GM12801 (cell line): ENCODE results near the gene OST4.

Experiments used
- TF ChIP-seq, protein P1 (sequence below): IDR thresholded peaks from one replicate; pipeline ENCODE4 v1.5.1; 2011; ENCODE audit warnings: control low read depth; ENCODE audit not compliant: insufficient read length; ENCODE audit errors: extremely low read depth

The OST4 gene

DNA sequence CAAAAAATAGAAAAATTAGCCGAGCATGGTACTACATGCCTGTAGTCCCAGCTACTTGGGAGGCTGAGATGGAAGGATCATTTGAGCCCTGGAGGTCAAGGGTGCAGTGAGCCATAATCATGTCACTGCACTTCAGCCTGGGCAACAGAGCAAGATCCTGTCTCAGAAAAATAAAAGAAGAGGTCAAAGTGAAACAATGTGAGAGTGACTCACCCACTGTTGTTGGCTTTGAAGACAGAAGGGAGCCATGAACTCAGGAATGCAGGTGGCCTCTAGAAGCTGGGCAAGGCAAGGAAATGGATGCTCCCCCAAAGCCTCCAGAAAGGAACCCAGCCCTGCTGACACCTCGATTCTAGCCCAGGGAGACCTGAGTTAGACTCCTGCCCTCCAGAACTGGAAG, 42.4 kb downstream of the OST4 start:
- TF ChIP-seq, protein P1, sequence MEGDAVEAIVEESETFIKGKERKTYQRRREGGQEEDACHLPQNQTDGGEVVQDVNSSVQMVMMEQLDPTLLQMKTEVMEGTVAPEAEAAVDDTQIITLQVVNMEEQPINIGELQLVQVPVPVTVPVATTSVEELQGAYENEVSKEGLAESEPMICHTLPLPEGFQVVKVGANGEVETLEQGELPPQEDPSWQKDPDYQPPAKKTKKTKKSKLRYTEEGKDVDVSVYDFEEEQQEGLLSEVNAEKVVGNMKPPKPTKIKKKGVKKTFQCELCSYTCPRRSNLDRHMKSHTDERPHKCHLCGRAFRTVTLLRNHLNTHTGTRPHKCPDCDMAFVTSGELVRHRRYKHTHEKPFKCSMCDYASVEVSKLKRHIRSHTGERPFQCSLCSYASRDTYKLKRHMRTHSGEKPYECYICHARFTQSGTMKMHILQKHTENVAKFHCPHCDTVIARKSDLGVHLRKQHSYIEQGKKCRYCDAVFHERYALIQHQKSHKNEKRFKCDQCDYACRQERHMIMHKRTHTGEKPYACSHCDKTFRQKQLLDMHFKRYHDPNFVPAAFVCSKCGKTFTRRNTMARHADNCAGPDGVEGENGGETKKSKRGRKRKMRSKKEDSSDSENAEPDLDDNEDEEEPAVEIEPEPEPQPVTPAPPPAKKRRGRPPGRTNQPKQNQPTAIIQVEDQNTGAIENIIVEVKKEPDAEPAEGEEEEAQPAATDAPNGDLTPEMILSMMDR: no peak

DNA sequence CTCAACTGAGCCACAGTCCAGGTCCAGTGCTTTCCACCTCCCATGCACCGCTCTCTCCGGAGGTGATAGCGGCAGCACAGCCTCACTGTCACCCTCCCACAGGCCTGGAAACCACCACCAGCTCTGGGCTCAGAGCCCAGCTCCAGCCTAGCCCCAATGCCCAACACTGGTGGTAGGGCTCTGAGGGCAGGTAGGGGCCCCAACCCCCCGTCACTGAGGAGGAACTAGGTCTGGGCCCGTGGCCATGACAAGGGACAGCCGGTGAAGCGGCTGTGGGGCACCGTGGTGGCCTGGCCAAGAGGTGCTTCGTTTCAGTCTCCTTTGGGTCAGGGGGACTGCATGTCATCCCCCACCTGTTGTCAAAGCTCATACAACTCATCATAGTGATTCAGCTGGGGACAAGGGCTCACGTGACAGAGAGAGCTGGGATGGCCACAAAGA, 44.2 kb downstream of the OST4 start:
- TF ChIP-seq, protein P1: no peak

DNA sequence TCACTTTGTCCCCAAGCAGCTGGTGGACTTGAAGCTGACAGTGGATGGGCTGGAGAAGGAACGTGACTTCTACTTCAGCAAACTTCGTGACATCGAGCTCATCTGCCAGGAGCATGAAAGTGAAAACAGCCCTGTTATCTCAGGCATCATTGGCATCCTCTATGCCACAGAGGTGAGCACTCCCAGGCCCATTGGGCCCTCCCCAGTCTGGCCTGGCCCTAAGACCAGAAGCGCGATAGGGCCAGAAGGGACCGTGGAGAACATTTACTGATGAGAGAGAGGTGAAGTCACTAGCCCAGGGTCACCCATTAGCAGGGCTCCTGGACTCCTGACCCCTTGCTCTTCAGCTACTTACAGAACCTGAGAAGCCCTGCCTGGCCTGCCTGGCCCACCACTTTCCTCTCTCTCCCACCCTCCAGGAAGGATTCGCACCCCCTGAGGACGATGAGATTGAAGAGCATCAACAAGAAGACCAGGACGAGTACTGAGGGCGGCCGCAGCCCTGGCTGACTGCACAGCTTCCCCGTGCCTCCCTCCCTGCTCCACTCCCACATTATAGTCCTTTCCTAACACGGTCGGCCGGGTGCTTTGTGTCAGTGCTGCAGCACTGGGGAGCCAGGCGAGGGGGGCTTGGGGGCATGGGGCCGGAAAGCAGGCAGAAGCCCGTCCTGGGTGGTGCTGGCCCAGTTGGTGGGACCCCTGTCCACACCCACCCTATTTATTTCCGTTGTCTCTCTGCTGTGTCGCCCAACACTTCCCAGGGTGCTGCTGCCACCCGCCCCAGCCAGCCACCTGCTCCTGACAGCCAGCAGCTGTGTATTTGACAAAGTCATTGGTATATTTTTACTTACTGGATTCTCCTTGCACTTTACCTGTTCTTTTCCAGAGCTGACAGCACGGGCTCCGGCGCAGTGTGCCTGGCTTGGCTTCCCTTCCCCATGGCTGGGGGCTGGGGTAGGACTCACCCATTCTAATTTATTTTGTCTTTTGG, 45.3 kb downstream of the OST4 start:
- TF ChIP-seq, protein P1: no peak

DNA sequence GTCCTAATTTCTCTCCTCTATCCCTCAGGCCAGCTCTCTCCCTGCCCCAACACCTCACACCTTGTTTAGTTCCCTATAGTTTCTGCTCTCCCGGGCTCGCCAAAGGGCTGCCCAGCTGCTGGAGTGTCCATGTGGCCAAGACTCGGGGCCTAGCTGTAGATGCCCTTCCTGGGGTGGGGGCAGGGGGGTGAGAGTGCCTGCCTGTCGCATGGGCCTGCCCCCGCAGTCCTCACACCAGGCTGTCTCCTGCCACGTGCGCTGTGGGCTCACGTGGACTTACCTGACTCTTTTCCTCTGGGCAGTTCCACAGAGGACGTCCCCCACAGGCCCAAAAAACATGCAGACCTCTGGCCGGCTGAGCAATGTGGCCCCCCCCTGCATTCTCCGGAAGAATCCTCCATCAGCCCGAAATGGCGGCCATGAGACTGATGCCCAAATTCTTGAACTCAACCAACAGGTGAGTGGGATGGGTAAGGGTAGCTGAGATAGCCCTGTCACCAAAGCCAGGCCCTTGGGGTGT, 46.1 kb downstream of the OST4 start:
- TF ChIP-seq, protein P1: no peak

DNA sequence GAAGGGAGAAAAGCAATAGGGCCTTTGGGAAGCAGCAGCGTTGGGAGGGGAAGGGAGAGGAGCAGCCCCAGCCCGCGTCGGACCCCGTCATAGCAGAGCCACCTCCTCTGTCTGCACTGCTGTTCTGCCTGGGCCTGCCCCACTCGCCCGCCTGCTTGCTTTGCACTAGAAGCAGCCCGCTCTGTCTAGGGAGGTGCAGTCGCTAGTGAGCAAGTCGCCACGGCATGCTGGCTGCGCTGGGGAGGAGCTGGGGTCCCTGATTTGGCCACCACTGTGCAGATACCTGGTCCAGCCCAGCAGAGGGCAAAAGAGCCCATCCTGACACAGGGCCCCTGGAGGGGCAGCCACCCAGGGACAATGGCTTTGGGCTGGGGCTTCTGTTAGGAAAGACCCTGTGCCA, 46.6 kb downstream of the OST4 start:
- TF ChIP-seq, protein P1: no peak

DNA sequence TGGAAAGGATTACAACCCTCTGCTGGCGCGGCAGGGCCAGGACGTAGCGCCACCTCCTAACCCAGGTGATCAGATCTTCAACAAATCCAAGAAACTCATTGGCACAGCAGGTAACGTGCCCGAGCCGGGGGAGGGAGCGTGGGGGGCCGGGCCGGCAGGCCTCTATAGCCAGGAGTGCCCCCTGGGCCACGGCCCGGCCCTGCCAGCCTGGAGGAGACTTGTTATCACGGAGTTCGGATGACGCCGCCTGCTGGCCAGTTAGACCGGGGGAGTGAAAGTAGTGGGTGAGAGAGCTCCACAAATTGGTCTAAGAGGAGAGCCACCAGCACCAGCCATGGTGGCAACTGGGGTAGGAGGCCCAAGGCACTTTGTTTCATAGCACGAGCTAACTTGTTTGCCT, 47.3 kb downstream of the OST4 start:
- TF ChIP-seq, protein P1: no peak

DNA sequence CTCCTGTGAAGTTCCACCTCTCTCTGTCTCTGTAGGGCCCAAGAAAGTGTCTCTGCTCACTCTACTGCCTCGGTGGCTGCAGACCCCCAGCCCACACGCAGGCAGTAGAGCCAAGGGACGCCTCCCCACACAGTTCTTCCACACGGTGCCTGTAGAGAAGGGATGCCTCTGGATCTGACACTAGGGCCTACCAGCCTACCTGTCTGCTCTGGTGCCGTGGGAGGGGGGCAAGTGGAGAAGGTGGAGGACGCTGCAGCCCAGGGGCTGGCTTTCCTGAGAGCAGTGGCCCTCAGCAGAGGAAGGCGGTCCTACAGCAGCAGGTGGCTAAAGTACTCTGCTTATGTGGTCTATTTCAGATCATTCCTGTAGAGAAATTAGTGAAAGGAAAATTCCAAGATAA, 47.7 kb downstream of the OST4 start:
- TF ChIP-seq, protein P1: no peak
